Activated CD8-positive, alpha-beta memory T cell treated with anti-CD3 and anti-CD28 coated beads, Interleukin-2, amount 50 U/mL, for 1 hour (primary cell): ENCODE measurements around the gene NPTX2.

Experiments
- DNase-seq: peaks from one replicate; pipeline ENCODE4 v3.0.0-alpha.2; 2020; ENCODE audit errors: extremely low read depth

Gene NPTX2

GRCh38 chr7:98654524-98655272 lies 37.6 kb downstream of the NPTX2 start:
- no peak for DNase-seq

DNA sequence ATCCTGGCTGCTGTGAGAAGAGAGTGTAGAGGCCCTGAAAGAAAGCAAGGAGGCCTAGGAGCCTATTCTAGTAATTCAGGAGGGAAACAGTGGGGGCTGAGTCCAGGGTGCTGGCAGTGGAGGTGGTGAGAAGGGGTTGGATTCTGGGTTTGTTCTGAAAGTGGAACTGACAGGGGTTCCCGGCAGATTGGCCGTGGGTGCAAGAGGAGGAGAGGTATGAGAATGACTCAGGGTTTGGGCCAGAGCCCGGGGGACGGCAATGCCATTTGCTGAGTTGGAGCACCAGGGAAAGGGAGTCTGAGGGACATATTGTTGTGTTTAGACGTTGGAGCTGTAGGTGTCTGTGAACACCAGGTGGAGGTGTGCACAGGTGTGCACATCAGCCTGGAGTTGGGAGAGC lies 38.5 kb downstream of the NPTX2 start:
- DNase-seq: no peak

DNA sequence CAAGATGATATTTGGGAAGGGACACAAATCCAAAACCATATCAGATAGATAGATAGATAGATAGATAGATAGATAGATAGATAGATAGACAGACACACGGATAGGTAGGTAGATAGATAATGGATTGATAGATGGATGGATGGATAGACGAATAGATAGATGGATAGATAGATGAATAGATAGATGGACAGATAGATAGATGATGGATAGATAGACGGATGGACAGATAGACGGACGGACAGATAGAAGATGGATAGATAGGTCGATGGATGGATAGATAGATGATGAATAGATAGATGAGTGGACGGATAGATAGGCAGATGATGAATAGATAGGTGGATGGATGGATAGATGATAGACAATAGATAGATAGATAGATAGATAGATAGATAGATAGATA lies 39.8 kb downstream of the NPTX2 start:
- DNase-seq: no peak

DNA sequence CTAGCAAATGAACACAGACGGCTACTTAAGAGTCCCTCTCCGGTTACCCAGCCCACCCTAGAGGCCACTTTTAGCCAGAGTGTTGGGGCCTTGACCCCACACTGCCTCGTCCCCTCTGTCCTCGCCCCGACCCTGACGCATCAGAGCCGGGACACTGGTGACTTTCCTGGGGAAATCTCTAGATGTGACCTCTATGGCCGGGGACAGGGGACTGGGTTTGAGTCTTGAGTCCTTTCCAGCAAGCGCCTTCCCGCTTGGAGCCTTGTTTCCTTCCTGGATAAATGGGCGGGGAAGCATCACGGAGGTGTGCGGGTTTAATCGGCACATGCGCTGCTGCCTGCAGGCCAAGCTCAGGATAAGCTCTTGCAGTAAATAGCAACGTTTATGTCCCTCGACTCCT lies 40.7 kb downstream of the NPTX2 start:
- no peak for DNase-seq

- DNase-seq: no peak
Observed at GRCh38 chr7:98659756-98660155, 42.7 kb downstream of the NPTX2 start.

DNA sequence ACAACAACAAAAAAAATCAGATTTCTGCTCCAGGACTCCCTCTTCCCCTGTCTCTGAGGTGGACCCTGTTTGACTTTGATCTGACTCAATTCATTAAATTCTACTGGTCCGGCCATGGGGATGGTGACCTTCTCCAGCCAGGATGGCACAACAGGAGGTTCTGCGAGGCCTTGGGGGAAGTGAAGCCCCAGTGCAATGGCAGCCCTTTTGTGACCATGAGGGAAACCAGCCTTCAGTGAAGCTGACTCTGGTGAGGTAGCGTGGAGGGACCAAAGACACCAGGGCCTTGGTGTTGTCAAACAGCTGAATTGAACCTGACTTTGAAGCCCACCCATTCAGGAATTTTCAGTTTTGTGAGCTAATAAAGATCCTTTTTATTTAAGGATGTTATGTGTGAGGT lies 44.5 kb downstream of the NPTX2 start:
- DNase-seq: no peak

- no peak for DNase-seq
Observed at GRCh38 chr7:98662289-98662688, 45.2 kb downstream of the NPTX2 start.

- DNase-seq: no peak
Observed at GRCh38 chr7:98664882-98665281, 47.8 kb downstream of the NPTX2 start.

DNA sequence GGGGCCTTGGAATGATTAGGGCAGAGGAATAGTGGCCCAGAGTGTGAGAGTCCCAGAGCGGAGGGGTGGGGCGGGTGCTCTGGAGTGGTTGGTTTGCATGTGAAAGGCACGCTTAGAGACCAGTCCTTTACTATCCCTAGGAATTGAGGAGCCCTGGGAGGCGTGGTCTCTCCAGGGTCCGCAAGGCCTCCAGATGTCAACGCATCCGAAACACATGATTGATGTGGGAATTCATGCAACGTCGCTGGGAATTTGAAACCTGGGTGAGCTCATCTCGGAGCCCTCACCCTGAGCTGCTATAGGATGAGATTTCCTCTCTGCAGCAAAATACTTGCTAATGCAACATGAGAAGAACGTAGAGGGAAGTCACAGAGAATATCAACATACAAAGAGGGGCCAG lies 51.2 kb downstream of the NPTX2 start:
- no peak for DNase-seq

GRCh38 chr7:98669329-98670000 lies 52.4 kb downstream of the NPTX2 start:
- DNase-seq: no peak

- DNase-seq: no peak
Observed at GRCh38 chr7:98670186-98670585, 53.1 kb downstream of the NPTX2 start.

- no peak for DNase-seq
Observed at GRCh38 chr7:98671733-98672331, 54.7 kb downstream of the NPTX2 start.

DNA sequence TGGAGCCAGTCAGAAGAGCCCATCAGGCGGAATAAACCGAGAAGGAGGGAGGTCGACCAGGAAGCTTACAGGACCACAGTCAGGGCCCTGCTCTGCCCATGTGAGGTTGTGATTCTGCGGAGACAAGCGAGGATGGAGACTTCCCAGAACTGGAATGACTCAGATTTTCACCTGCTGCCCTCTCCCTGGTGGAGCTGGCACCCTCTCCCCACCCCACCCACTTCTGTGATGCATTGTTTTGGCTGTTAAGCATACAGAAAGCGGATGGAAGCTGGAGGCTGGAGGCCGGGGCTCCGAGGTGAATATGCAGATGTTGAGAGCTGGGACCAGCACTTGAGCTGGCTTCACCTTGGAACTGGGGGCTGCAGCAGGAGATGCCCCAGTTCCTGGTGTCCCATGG lies 57.4 kb downstream of the NPTX2 start:
- DNase-seq: no peak

DNA sequence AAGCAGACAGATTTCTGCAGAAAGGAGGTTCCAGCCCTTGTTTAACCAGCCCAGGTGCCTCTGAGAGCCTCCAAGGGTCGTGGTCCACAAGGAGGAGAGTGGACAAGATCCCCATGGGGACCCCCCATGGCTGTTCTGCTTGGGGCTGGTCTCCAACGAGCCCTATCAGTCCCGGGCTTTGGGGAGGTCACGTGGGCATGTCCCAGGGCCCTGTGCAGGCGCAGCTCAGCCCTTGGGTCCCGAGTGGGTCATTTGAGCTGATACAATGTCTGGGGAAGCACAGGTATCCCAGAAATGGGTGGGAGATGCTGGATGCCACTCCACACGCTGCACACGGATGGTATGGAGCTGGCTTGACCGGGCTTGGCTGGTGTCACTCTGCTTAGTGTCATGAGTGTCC lies 57.8 kb downstream of the NPTX2 start:
- no peak for DNase-seq

- no peak for DNase-seq
Observed at GRCh38 chr7:98678215-98678614, 61.1 kb downstream of the NPTX2 start.
